Nephron progenitor cell (in vitro differentiated cells): Measurements from ENCODE around the gene LACTB.
A peak's percentile ranks its signal among the peaks of the same experiment; 100 is the strongest.
"Not testable (repeated sequence)": the region's sequence is repeated elsewhere in the genome, so short reads cannot be mapped to it uniquely, and the experiment has no call there.

ENCODE experiments used
- DNase-seq: peaks from one replicate; pipeline ENCODE4 v3.0.0; 2021
- H3K27ac Mint-ChIP-seq: 2 replicates; pipeline ENCODE4 v1.8.0; 2021; ENCODE audit warnings: mild to moderate bottlenecking, moderate library complexity, mixed read lengths
- H3K27me3 Mint-ChIP-seq: 2 replicates; pipeline ENCODE4 v1.8.0; 2021; ENCODE audit warnings: mild to moderate bottlenecking, low read depth, mixed read lengths; ENCODE audit not compliant: poor library complexity
- H3K36me3 Mint-ChIP-seq: 2 replicates; pipeline ENCODE4 v1.8.0; 2021; ENCODE audit warnings: low read depth, mixed read lengths
- H3K4me1 Mint-ChIP-seq: 2 replicates; pipeline ENCODE4 v1.8.0; 2021; ENCODE audit warnings: mixed read lengths
- H3K4me3 Mint-ChIP-seq: 2 replicates; pipeline ENCODE4 v1.8.0; 2021; ENCODE audit warnings: mild to moderate bottlenecking, moderate library complexity, mixed read lengths
- H3K9me3 Mint-ChIP-seq: 2 replicates; pipeline ENCODE4 v1.8.0; 2021; ENCODE audit warnings: mild to moderate bottlenecking, moderate library complexity, mixed read lengths
- CTCF ChIP-seq: fragments of 200-600 bp; sonication (generic); IDR thresholded peaks from 2 replicates; pipeline ENCODE4 v1.5.0; 2021; ENCODE audit warnings: antibody characterized with exemption

Gene LACTB

GRCh38 chr15:63091679-63092446 is 29.8 kb upstream of the LACTB start:
- Mint-ChIP-seq H3K36me3 (no peaks in the 10 kb centered on the region), H3K4me3 (no peak overlapping the region), H3K27me3 (no peaks in the 10 kb centered on the region), H3K9me3 (peaks cover under 1% of the 10 kb centered on the region), H3K27ac (no peak overlapping the region), H3K4me1 (peaks cover 56% of the 10 kb centered on the region)
- no peak for TF ChIP-seq CTCF
- DNase-seq, result no peak

GRCh38 chr15:63093486-63094205 is 28.0 kb upstream of the LACTB start:
- H3K9me3 Mint-ChIP-seq, result peaks cover 11% of the 10 kb centered on the region
- peak; percentile 79 for DNase-seq
- no peak overlapping the region for H3K4me3 Mint-ChIP-seq
- no peak overlapping the region for H3K27ac Mint-ChIP-seq
- H3K4me1 Mint-ChIP-seq, result peaks cover 39% of the 10 kb centered on the region
- H3K27me3 Mint-ChIP-seq, result no peaks in the 10 kb centered on the region
- peak; percentile 84 for TF ChIP-seq CTCF
- H3K36me3 Mint-ChIP-seq, result peaks cover 8% of the 10 kb centered on the region

GRCh38 chr15:63094495-63094931 is 27.1 kb upstream of the LACTB start:
- Mint-ChIP-seq H3K4me1 (peaks cover 30% of the 10 kb centered on the region), H3K9me3 (peaks cover 13% of the 10 kb centered on the region), H3K27ac (no peak overlapping the region), H3K36me3 (peaks cover 9% of the 10 kb centered on the region), H3K27me3 (no peaks in the 10 kb centered on the region), H3K4me3 (no peak overlapping the region)
- TF ChIP-seq CTCF, result no peak
- DNase-seq, result no peak

- Mint-ChIP-seq H3K36me3 (peaks cover 12% of the 10 kb centered on the region), H3K4me1 (peaks cover 14% of the 10 kb centered on the region), H3K27ac (no peak overlapping the region), H3K27me3 (peaks cover 3% of the 10 kb centered on the region), H3K4me3 (no peak overlapping the region), H3K9me3 (peaks cover 25% of the 10 kb centered on the region)
- DNase-seq, result no peak
- TF ChIP-seq CTCF, result no peak
These were observed 25.5 kb upstream of the LACTB start for GRCh38 chr15:63096178-63096577.

- peaks cover 25% of the 10 kb centered on the region for H3K9me3 Mint-ChIP-seq
- H3K27ac Mint-ChIP-seq, H3K4me3 Mint-ChIP-seq, DNase-seq, H3K27me3 Mint-ChIP-seq, H3K4me1 Mint-ChIP-seq: not testable (repeated sequence)
- peaks cover 12% of the 10 kb centered on the region for H3K36me3 Mint-ChIP-seq
These were observed 22.8 kb upstream of the LACTB start for GRCh38 chr15:63098901-63099300.

- not testable (repeated sequence) for DNase-seq, H3K4me1 Mint-ChIP-seq, H3K4me3 Mint-ChIP-seq, H3K27ac Mint-ChIP-seq, H3K27me3 Mint-ChIP-seq
- Mint-ChIP-seq H3K9me3 (peaks cover 25% of the 10 kb centered on the region), H3K36me3 (peaks cover 12% of the 10 kb centered on the region)
These were observed 22.1 kb upstream of the LACTB start for GRCh38 chr15:63099581-63099980.
